Lower leg skin (tissue), 4 donors: ENCODE data around the gene KIAA0825. TPM values are rescaled to one million over a fixed set of nuclear protein-coding genes. Genes with fewer than 3 reads are reported as not detected.

Experiments
- DNase-seq, 2 donors: peaks; one replicate each; pipeline ENCODE4 v3.0.0-alpha.2; 2019; ENCODE audit warnings: low spot score in 2 of 2
- H3K4me3 ChIP-seq: fragments of 200-600 bp; sonication (generic); 2 replicates; pipeline ENCODE4 v1.5.1; 2017; ENCODE audit warnings: mild to moderate bottlenecking, low read depth; ENCODE audit not compliant: poor library complexity, severe bottlenecking
- CTCF ChIP-seq, 3 donors: fragments of 450-650 bp; IDR thresholded peaks; one replicate each; pipeline ENCODE4 v1.5.1; 2016; ENCODE audit warnings: antibody characterized with exemption in 3 of 3, mild to moderate bottlenecking in 3 of 3, moderate library complexity in 2 of 3
- POLR2A ChIP-seq, 2 donors: fragments of 450-650 bp; IDR thresholded peaks; one replicate each; pipeline ENCODE4 v1.6.1; 2016 to 2017; ENCODE audit warnings: antibody characterized with exemption in 2 of 2, mild to moderate bottlenecking in 1 of 2, moderate library complexity in 1 of 2
- WGBS, 2 donors: methylation state at CpG; one replicate each; pipeline ENCODE4 v1.1.5; 2018; 5-methylcytosine and 5-hydroxymethylcytosine counted together
- intact Hi-C: fragments of 100-400 bp; cut with DNase I; formaldehyde crosslinking; loops from one replicate; pipeline ENCODE4 v1.15.0; 2023; ENCODE audit warnings: low total_unique reads
- total RNA-seq, 4 donors: library from RNA; depleted of rRNA; stranded (reverse); fragments of >200 nt; gene quantifications; one replicate each; pipeline ENCODE4 v1.1.0, GENCODE V29; 2016

KIAA0825 gene
- total RNA-seq, 4 donors from 2014 or later: 1.6 to 3.4 (median 2.5) TPM

DNA sequence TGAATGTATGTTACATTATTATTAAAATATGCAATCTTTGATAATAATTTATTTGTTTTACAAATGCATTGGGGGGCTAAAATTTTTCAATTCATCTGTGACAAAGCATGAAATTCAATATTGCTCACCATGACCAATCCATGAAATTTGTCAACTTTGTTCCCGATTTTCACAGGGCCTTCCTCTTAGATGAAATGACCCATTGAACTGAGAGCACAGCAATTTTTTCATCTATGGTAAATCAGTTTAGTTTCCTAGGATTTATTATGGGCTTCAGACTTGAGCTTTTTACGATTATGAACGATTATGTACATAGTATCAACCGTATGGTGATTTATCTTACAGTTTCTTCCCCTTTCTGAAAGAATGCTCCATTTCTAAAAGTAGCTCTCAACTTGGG, 157.3 kb downstream of the KIAA0825 start:
- no peak for TF ChIP-seq CTCF (IDR thresholded peaks at IDR 0.05)
- TF ChIP-seq POLR2A (IDR thresholded peaks at IDR 0.05): no peak
- intact Hi-C loops: no loop called here
- H3K4me3 ChIP-seq: no peak overlapping the region
- DNase-seq: no peak
- 85 to 87% methylated on average over 4 of the region's 4 CpGs for WGBS, 2 donors

- no peak overlapping the region for H3K4me3 ChIP-seq
- no peak for TF ChIP-seq POLR2A (IDR thresholded peaks at IDR 0.05)
- TF ChIP-seq CTCF (IDR thresholded peaks at IDR 0.05): no peak
- intact Hi-C loops: no loop called here
- DNase-seq: no peak
These were observed 158.5 kb downstream of the KIAA0825 start for GRCh38 chr5:94459915-94460314.

DNA sequence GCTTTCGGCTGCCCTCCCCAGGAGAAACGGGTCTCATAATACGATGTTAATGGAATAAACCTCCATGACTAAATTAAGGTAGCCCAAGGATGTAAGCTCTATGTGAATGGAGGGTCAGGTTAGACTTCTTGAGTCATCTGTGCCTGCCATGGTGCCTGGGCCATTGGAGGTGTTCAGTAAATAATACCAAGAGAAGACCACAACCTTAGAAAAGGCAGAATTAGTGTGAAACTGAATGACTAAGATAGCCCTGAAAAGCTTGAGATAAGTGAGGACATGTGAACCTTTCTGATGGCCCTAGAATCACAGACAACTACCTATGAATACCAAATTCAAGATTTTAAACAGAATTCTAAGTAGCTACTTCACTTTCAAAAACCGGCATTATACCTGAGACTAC, 160.6 kb downstream of the KIAA0825 start:
- intact Hi-C loops: no loop called here
- no peak for TF ChIP-seq POLR2A (IDR thresholded peaks at IDR 0.05)
- no peak for TF ChIP-seq CTCF (IDR thresholded peaks at IDR 0.05)
- WGBS, 2 donors: 94 to 95% methylated on average over 4 of the region's 4 CpGs
- DNase-seq: no peak
- H3K4me3 ChIP-seq: no peak overlapping the region

DNA sequence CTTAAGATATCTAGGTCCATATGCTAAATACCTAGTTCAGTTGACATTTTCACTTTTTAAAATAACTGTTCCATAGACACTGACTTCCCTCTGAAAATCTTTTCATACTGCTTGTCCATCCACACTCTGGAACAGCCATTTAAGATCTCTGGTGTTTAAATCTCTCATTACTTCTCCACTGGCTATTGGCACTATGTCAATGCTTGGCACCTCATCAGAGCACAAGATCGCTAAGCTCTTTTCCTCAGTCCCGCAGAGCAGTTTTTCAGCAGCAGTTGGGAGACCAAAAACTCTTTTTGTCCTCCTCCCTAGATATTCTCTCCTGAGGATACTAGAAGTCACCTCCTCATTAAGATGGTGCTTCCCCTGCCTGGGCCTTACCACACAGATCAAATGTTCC, 172.7 kb downstream of the KIAA0825 start:
- 55 to 70% methylated on average over 2 of the region's 2 CpGs for WGBS, 2 donors
- intact Hi-C loops: no loop called here
- no peak for DNase-seq
- TF ChIP-seq CTCF (IDR thresholded peaks at IDR 0.05): no peak
- no peak for TF ChIP-seq POLR2A (IDR thresholded peaks at IDR 0.05)
- H3K4me3 ChIP-seq: no peak overlapping the region

- TF ChIP-seq POLR2A (IDR thresholded peaks at IDR 0.05) (no peak), CTCF (IDR thresholded peaks at IDR 0.05) (no peak)
- WGBS, 2 donors: 86 to 93% methylated on average over 2 of the region's 2 CpGs
These were observed 175.4 kb downstream of the KIAA0825 start for GRCh38 chr5:94442991-94443390.

GRCh38 chr5:94442076-94442475, 176.3 kb downstream of the KIAA0825 start:
- no peak for DNase-seq
- TF ChIP-seq CTCF (IDR thresholded peaks at IDR 0.05) (no peak), POLR2A (IDR thresholded peaks at IDR 0.05) (no peak)
- no peak overlapping the region for H3K4me3 ChIP-seq
- whole genome bisulfite sequencing, 2 donors: 48 to 69% methylated on average over 1 of the region's 1 CpG
- intact Hi-C loops: no loop called here

More at GRCh38 chr5:94442991-94443390, 175.4 kb downstream of the KIAA0825 start:
- intact Hi-C loops: no loop called here
- DNase-seq: no peak
- no peak overlapping the region for H3K4me3 ChIP-seq
